ENCODE results near the gene SMYD3.

DNA sequence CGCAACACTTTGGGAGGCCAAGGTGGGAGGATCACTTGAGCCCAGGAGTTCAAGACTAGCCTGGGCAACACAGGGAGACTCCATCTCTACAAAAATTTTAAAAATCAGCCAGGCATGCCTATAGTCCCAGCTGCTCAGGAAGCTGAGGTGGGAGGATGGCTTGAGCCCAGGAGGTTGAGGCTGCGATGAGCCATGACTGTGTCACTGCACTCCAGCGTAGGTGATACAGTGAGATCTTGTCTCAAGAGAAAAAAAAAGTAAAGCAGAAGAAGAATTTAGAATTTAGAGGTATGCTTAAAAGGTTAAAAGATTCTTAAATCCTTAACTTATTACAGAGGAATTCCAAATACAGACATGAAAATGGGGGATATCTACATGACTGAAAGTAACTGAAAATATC lies 79.5 kb downstream of the SMYD3 start:
- TF ChIP-seq CTCF (IDR thresholded peaks at IDR 0.05): no peak
- TF ChIP-seq POLR2A (IDR thresholded peaks at IDR 0.05): no peak
- no peak for TF ChIP-seq POLR2AphosphoS5 (IDR thresholded peaks at IDR 0.05; ENCODE audit: insufficient read depth in 1 of 2, low read depth in 1 of 2)
